GM23248 (cell line): ENCODE measurements around the gene FGF14.

Experiments
- EZH2 ChIP-seq: fragments of 200-600 bp; sonication (generic); IDR thresholded peaks from 2 replicates; pipeline ENCODE4 v1.6.1; 2018; ENCODE audit warnings: antibody characterized with exemption, mild to moderate bottlenecking; ENCODE audit not compliant: insufficient read depth, poor library complexity, severe bottlenecking
- EZH2phosphoT487 ChIP-seq: fragments of 200-600 bp; sonication (generic); IDR thresholded peaks from 2 replicates; pipeline ENCODE4 v1.6.1; 2018; ENCODE audit warnings: antibody characterized with exemption, moderate library complexity, mild to moderate bottlenecking, low read depth; ENCODE audit not compliant: insufficient read depth

DNA sequence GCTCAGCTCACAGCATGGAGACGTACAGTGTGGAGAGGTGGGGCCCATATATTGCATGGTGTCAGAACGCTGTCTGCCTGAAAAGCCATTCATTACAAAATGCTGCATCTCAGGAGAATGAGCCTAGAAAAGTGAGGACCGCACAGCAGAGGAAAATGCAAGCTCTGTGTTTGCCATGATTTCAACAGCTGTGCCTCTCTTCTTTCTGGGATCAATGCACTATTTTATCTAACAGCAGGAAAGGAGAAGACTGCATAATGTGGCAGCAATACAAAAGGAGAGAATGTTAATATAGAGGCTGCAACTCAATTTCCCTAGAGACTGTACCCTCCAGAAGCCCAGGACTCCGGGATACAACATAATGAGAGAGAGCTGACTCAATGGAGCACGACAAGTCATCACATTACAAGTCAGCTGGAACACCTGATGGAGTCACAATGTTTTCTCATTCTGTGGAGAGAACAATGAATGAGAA lies 368.0 kb downstream of the FGF14 start:
- TF ChIP-seq EZH2phosphoT487 (no peak), EZH2 (no peak)
